Activated CD4-positive, CD25-positive, alpha-beta regulatory T cell treated with anti-CD3 and anti-CD28 coated beads, Interleukin-2, amount 50 U/mL, for 16 hours (primary cell): Measurements from ENCODE around the gene CNPPD1.

Experiments
- DNase-seq: peaks from one replicate; pipeline ENCODE4 v3.0.0-alpha.2; 2020; ENCODE audit warnings: low read depth, low spot score

CNPPD1 gene

DNA sequence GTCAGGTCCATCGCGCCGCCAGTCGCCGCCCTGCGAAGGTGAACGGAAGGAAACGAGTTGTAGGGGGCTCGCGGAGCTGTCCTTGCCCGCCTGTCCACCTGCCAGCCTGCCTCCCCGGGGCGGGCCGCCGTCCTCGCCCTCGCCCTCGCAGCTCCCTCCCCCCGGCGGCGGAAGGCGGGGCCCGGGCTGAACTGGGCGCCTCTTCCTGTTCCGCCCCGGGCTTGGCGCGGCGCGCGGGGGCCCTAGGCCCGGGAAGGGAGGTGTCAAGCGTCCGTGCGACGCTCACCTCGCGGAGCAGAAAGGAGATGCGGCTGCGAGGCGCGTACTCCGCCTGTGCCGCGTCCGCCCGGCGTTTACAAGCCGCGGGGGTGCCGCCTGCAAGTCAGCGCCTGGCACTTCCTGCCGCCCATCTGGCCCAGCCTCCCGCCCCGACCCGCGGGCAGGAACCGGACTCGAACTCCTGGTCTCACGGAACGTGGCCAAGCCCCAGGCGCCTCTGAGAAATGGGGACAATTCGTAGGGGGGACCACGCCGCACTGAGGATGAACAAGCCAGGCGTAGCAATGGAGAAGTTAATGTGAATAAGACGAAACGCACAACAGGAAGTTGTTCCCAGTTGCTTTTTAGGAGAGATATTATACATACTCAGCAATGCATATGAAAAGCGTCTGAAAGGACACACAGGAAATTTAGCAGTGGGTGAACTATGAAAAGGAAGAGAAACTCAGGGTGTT, at the start of gene CNPPD1:
CNPPD1 (minus strand) TSS at position 108 of the 734 bp plus-strand sequence; CDS start at position 11, 97 bp downstream.
- peak; percentile 76 for DNase-seq

DNA sequence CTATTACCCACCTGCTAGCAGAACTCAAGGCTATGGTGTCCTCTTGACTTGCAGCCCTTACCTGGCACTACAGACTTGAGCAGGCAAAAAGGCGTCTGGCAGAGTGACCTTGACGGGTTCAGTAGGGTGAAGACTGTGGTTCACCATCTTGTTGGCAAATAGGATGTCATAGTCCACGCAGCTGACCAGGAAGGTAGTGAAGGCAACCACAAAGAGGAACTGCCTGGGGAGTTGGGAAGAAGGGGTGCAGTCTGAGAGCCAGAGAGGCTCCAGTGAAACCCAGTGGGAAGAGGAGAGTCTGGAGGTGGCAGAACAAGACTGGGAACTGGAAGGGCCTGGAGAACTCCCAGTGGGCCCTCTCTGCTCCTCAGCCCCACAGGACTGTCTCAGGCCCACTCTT, 48.6 kb upstream of the CNPPD1 start:
- DNase-seq: no peak

DNA sequence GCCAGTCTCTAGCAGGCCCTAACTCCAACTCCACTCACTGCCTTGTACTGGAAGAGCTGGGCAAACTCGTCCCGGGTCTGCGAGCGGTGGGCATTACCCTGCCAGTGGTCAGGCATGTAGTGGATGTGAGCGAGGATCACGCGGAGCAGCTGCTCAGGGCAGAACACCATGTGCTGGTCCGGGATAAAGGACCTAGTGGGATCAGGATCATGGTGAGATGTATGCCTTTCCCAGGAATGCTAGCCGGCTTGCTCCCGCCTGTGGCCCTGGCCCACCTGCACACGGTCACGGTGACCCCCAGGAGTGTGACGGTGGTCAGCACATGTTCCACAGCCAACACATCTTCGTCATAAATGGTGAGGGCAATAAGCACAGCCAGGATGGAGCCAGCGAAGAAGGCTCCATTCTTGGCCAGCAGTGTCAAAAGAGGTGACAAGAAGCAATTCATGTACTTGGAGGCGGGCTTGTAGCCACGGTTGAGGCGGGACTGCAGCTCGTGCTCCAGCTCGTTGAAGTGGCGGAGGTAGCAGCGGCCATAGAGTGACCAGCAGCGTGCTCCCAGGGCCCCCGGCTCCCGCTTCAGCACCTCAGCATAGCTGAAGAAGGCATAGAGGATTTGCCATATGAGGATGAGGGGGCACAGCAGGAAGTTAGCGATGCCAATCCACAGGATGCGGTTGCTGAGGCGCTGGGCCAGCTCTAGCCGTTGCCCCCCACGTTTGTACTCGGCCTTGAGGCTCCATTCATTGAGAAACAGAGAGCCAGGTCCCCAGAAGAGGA, 47.3 kb upstream of the CNPPD1 start:
- no peak for DNase-seq

- no peak for DNase-seq
These were observed 45.3 kb upstream of the CNPPD1 start for GRCh38 chr2:219221957-219222518.

DNA sequence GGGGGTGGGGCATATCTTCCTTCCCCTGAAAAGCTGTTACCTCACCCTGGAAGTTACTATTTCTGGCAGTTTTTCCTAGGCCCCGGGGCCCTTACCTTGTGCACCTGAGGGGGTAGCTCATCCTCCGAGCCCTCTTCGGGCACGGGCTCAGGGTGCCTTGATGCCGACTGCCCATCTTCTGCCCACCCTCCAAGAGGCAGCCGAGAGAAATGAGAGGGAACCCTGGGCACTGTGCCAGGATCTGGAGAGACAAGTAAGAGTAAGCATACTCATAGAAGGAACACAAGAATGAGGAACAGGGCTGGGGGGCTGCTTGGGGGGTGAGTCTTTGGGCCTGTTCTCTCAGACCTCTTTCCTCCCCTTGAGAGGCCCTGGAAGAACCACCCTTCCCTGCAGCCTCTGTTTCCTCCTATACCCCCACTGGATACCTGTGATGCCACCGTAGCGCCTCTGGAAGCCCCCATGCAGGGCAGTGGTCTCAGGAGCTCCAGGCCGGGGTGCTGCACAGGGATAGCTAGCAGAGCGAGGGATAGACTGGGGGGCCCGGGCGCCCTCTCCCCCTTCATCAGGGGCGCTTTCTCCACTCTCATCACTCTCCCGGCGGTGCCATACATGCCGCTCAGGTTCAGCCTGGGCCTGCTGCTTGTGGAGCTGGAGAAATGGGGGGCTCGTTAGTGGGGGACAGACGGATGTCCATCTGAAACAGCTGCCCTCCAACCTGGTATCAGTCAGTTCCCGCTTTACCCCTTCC, 44.1 kb upstream of the CNPPD1 start:
- DNase-seq: no peak

GRCh38 chr2:219219784-219220532, 43.2 kb upstream of the CNPPD1 start:
- DNase-seq: no peak

DNA sequence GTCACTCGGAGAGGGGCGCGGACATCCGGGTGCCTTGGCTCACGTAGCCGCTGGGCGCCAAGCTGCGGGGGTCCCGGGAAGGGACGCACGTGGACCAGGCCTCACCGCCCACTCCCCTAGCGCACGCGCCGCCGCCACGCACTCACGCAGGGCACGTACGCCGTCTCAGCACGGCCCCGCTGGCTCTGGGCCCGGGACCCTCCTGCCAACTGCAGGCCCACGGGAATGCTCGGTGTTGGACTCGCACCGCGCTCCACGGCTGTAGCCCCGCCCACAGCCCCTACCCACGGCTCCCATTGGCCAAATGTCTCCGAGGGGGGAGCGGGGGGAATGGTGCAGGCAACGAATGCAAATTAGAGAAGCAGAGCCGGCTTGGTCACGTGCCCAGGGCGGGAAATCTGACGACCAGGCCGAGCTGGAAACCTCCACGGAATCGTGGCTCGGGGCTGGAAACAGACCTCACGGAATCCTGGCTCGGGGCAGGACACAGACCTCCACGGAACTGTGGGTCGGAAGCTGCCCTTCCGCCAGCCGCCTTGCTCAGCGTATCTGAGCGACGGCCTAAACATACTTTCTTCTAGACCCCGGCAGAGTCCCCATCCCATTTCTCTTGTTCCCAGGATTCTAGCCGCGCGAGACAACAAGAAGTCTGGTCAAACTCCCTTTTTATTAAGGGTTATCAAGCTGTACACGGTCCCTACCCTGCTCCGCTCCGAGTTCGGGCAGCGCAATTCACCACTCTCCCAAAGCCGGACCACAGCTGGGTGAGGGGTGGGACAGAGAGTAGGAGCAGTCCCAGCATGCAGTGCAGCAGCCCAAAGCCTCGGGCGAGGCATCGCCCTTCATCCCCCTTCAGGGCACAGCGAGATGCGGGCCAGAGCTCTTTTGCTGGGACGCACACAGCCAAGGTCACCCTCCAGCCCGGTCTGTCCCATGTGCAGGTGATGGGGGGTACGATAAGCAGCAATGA, 42.3 kb upstream of the CNPPD1 start, which contains the start of gene ABCB6:
ABCB6 (minus strand) TSS at position 227 of the 970 bp plus-strand sequence. CDS start 285 bp downstream, outside the sequence.
- DNase-seq: peak; percentile 82

DNA sequence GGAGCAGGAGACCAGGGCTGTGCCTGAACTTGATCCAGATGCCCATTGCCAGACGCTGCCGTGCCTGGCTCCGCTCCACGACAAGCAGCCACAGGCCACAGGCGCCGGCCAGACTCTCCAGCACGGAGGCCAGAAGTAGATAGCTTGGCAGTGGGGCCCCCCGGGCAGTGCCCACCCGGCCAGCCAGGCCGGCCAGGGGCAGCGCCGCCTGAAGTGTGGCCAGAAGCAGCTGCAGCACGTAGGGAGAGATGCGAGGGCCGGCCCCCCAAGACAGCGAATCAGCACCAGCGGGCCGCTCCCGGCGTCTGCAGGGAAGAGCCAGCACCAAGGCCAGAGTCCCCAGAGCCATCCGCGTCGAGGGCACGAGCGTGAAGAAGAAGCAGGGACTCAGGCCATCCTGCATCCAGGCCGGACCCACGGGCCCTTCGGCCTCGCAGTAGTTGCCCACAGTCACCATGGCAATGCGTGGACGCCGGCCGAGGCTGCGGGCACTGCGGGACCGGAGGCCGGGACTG, 41.5 kb upstream of the CNPPD1 start:
- DNase-seq: no peak

DNA sequence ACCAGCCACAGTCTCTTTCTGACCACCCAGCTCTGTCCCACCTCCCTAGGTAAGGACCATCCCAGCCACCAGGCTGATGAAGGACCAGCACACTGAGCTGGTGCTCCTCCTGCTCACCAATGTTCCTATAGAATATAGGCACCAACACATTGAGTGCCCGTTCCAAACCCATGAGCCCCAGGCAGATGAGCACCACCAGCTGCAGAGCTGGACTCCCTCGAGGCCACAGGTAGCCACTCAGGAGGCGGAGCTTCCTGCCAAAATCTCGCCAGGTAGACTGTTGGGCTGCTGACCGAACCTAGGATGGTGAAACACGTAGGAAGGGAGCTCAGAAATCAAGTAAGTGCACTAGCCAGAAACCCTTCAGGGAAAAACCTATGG, 39.8 kb upstream of the CNPPD1 start:
- no peak for DNase-seq

DNA sequence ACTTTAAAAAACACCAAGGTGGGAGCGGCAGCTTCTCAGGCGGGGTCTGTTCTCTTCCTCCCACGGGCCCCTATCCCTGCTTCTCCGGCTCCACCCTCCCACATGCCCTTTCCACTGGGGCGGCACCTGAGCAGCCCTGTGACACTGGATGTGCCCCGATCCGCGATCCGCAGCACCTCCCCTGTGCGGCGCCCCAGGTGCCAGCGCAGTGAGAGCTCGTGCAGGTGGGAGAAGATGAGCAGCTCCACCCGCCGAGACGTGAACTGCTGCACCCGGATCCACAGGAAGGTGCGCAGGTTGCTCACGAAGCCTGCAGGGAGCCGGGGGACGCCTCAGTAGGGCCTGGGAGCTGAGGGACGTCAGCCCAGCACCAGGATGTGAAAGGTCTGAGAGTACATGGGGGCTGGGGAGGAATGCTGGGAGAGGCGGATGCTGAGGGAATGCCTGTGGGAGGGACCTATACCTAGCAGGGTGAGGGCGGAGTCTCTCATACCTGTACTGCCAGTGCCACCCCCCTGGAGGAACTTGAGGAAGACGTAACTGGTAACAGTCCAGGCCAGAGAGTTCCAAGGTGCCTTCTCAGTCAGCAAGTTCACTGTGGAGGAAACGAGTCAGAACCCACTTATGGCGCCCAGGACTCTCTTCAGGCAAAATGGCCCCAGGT, 39.3 kb upstream of the CNPPD1 start:
- DNase-seq: no peak

- no peak for DNase-seq
These were observed 38.1 kb upstream of the CNPPD1 start for GRCh38 chr2:219214786-219215185.

DNA sequence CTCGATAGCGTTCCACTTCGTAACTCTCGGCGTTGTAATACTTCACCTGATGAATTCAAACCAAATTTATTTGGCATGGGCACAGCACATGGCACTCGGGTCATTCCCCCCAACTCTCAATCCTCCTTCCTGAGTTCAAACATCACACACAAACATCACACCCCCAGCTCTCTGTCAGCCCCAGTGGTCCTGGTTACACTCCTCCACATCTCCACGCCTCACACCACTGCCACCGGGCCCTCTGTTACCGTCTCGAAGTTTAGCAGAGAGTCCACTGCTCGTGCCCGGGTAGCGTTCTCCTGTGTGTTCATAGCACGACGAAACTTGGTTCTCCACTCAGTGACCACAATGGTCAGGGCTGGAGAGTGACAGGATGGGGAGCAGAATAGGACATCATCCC, 37.4 kb upstream of the CNPPD1 start:
- DNase-seq: no peak

DNA sequence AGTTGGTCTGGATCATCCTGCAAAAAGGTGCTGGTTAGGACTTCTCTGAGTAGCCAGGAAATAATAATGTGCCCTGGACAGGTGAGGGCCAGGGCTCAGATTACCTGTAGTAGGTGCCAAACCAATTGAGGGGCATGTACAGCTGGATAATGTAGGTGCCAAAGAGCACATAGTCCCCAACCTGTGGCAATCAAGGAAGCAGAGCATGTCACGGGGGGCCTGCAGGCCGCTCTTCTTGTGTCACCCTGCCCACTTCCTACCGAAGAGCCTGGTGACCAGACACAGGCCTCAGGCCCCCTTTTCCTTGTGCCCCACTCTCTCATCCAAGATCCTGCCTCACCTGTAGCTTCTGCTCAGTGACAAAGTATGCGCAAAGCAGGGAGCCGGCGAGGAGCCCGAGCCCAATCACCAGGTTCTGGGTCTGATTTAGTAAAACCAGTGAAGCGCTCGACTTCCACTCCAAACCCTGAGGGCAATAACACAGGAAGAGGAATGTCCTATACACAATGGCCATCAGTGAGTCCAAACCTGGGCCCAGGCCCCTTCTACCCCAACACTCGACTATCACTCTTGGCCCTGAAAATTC, 36.9 kb upstream of the CNPPD1 start:
- DNase-seq: no peak

DNA sequence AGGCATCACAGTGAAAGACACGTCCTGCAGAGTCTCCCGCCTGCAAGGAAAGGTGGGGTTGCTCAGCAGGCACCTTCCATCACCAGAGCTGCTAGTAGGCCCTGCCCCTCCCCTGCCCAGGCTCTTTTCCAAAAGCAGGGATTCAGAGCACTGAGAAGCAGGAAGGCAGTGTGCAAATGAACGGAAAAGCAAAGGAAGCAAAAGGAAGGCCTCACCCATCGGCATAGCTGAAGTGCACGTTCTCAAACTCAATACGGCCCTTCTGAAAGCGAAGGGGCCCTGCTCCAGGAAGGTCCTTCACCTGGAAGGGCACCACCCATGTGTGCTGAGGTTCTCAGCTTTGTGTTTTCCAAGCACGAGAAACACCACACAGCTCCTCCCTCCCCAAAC, 36.3 kb upstream of the CNPPD1 start:
- no peak for DNase-seq

GRCh38 chr2:219210886-219211362, 34.2 kb upstream of the CNPPD1 start:
- DNase-seq: no peak

- DNase-seq: no peak
These were observed 33.6 kb upstream of the CNPPD1 start for GRCh38 chr2:219210196-219210885.

DNA sequence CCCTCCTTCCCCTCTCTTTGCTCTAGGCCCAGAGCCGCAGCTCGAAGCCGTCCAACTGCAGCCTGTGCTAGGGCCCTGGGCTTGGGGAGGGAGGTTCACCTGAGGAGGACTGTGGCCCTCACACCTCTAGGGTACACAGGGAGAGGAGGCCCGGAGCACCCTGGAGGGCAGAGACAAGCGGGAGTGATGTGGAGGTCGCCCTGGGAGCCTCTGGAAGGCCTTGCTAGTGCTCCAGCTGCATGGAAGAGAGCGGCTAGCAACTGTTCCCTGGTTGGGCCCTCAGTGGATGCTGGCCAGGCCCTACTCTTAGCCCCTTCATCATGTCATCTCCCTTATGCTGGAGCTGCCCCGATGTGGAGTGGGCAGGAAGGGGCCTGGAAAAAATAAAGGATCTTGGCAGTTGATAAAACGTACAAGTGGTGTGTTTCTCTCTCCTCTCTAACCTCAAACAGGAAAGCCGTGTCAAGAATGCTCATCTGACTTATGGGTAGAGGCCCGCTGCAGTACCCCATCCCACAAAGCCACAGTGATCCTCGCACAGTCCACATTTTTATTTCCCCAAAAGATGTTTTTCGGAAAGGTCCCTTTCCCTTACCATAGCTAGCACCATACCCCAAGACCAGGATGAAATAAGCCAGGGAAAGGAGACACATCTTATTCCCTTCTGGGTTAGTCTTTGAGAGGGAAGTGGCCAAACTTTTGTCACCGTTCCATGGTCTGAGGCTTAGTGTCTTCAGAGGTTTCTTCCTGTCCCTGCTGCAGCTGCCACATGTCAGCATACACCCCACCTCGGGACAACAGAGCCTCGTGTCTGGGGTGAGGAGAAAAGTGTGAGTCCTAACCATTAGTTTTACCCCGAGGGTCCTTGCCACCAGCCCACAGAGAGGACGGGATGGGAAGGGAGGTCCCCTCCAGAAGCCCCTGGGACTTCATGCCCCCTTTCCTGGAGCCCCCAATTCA, 32.8 kb upstream of the CNPPD1 start:
- DNase-seq: no peak
